GM12864 (cell line): Measurements from ENCODE around the gene AMMECR1.

ENCODE experiments used
- DNase-seq: peaks from one replicate; pipeline ENCODE4 v3.0.0-alpha.2; 2011; ENCODE audit warnings: low read depth
- H3K4me3 ChIP-seq: 2 replicates; pipeline ENCODE4 v1.5.1; 2011; ENCODE audit warnings: mild to moderate bottlenecking, low read depth, low read length, control low read depth
- TF ChIP-seq, protein P1 (sequence below): IDR thresholded peaks from 2 replicates; pipeline ENCODE4 v1.5.1; 2011; ENCODE audit warnings: low read depth, mild to moderate bottlenecking, moderate library complexity, low read length, control low read depth, inconsistent platforms; ENCODE audit errors: missing control alignments

The AMMECR1 gene

DNA sequence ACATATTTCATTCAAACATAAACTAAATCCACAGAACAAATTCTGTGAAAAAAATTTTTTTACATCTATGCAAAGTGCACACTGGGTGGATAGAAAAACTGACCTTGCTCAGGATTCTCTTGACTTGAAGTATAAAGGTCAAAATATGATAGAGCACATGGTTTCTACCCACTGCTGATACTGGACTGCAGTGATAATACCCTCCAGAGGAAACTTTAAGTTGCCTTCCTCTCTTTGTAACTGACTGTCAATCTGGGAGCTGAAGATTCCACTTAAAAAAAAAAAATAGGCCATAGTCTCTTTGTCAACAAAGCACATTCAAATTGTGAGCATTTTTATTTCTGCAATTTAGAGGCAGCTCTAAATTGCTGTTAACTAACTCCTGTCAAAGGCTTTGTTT is 3.2 kb upstream of the AMMECR1 start:
- TF ChIP-seq, protein P1, sequence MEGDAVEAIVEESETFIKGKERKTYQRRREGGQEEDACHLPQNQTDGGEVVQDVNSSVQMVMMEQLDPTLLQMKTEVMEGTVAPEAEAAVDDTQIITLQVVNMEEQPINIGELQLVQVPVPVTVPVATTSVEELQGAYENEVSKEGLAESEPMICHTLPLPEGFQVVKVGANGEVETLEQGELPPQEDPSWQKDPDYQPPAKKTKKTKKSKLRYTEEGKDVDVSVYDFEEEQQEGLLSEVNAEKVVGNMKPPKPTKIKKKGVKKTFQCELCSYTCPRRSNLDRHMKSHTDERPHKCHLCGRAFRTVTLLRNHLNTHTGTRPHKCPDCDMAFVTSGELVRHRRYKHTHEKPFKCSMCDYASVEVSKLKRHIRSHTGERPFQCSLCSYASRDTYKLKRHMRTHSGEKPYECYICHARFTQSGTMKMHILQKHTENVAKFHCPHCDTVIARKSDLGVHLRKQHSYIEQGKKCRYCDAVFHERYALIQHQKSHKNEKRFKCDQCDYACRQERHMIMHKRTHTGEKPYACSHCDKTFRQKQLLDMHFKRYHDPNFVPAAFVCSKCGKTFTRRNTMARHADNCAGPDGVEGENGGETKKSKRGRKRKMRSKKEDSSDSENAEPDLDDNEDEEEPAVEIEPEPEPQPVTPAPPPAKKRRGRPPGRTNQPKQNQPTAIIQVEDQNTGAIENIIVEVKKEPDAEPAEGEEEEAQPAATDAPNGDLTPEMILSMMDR: no peak
- no peak for DNase-seq
- no peak overlapping the region for H3K4me3 ChIP-seq

DNA sequence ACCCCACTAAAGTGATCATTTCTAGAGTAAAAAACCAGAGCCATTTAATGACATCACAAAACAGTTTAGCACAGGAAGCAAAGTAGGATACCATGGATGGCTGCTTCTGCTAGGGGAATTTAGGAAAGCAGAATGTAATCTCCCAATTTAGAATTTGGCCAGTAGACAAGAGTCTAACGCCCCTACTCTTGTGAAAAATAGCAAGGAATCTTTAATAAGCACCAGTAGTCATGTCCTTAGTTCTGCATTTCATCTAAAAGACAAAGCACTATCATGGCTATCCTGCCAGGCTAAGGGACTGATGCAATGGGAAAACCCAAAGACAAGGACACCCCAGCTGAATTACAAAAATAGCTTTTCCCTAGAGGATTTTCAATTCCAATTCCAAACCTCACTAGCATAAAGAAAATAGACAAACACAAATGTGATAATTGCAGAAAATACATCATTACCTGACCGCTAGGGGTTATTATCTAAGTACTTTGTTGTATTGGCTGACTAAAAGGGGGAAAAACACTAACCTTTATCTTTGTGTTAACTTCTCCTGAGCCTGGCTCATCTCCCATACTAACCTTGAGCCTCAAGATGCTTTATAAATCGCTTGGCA is 2.6 kb upstream of the AMMECR1 start:
- DNase-seq: no peak
- TF ChIP-seq, protein P1: peak; percentile 17
- H3K4me3 ChIP-seq: no peak overlapping the region

DNA sequence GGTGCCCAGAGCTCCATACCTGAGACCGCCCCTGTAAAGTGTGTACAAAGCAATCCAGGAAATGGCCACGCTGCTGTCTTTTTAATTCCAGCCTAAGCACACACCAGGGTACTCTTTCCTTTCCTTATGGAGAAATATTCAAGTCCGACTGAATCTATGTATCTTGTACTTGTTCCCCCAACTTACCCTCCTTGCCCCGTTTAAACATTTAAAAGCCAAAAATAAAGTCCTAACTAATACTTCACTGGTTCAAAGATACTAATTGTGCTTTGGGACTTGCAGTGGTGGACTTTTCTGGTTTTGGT is 731 bp upstream of the AMMECR1 start:
- TF ChIP-seq, protein P1: no peak
- no peak for DNase-seq
- peak overlapping the region; percentile 59 for H3K4me3 ChIP-seq

DNA sequence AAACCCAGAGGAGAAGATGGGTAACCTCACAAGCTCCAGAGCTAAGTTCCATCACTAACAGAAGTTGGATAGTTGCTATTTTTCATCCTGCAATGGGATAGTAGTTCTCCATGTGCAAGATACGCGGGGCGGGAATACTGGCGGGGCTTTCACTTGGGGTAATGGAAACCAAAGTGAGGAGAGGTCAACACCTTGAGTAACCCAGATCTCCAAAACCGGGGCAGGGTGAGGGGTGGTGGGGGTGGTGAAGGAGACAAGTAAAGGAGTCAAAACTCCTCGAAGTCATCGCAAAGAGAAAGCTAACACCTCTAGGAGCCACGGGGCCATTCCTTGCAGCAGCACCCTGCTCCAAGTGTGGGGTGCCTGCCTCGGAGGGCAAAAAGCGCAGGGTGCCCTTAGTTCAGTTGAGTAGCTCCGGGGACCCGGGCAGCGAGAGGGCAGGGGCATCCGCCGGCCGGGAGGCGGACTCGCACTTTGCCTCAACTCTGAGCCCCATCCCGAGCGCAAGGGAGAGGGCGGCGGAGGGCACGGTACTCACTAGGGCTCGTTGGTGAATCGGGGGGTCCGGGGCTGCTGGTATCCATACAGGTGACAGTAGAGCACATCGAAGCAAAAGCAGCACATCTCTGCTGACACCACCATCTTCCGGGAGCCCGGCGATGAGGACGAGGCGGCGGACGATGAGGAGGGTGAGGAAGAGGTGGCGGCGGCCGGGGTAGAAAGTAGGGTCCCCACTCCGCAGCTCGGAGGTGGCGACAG is 645 bp downstream of the AMMECR1 start:
- peak overlapping the region; percentile 92 for H3K4me3 ChIP-seq
- no peak for DNase-seq
- TF ChIP-seq, protein P1: no peak

DNA sequence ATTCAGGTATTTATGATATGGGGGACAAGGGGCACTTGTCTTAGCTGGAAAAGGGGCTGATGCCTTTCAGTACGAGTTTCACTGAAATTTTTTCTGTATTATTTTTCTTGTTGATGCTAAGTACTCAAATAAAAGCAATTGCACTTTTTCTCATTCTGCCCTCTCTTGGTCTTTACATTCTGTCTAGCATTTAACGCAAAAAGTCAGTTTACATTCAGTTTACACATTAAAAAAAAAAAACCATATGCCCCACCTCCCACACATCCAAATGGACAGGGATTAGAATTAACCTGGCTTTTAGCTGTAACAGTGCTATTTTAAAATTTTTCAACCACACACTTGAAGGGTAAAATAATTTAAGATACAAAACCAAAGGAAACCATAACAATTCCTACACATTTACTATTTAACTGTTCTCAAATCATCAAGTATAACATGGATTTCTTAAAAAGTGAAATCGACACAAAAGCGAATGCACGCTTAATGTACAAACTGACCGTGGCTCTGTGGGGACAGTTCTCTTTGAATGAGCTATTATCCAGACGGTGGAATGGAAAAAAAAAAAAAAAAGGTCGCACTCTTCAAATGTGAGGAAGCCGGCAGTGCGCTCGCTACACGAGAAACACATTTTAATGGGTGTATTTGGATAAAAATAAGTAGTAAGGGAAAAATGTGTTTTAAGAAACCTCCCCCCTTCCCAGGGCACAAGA is 1.4 kb downstream of the AMMECR1 start:
- TF ChIP-seq, protein P1: no peak
- peak overlapping the region; percentile 92 for H3K4me3 ChIP-seq
- no peak for DNase-seq

DNA sequence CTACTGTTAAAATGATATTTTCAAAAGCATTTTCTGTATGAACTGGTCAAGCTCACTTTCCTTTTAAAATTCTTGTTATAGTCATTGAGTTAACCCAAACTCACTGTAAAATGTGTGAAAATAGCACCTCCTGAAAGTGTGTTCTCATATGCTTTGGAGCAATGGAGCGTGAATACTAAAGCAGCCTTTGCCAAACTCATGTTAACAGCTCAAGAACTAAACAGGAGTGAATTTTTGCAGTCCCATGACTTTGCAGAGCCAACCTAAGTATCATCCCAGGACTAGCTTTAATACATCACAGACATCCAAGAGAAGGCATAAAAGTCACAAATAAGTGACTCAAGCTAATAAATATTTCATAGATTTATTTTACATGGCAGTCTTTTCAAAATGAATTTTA is 2.3 kb downstream of the AMMECR1 start:
- TF ChIP-seq, protein P1: no peak
- no peak for DNase-seq
- peak overlapping the region; percentile 19; the same call in 1 of the 2 replicates for H3K4me3 ChIP-seq
